HepG2 (cell line): ENCODE measurements around the gene UGCG. TPM values are rescaled to one million over a fixed set of nuclear protein-coding genes. Genes with fewer than 3 reads are reported as not detected.
A peak's percentile ranks its signal among the peaks of the same experiment; 100 is the strongest.

Experiments
- ARID4A ChIP-seq: sonication (generic); formaldehyde crosslinking; IDR thresholded peaks from 2 replicates; pipeline ENCODE4 v1.5.0; 2020; ENCODE audit warnings: mild to moderate bottlenecking, missing genetic modification reagents, borderline replicate concordance
- CHD4 ChIP-seq: fragments of 200-600 bp; sonication (generic); IDR thresholded peaks from 2 replicates; pipeline ENCODE4 v1.7.0; 2017; ENCODE audit warnings: mild to moderate bottlenecking, low read length, borderline replicate concordance
- HDAC6 ChIP-seq: fragments of 200-600 bp; sonication (generic); IDR thresholded peaks from 2 replicates; pipeline ENCODE4 v1.7.0; 2017; ENCODE audit warnings: mild to moderate bottlenecking, antibody characterized with exemption, low read length, low read depth
- IKZF4 ChIP-seq: sonication (generic); formaldehyde crosslinking; IDR thresholded peaks from 2 replicates; pipeline ENCODE4 v1.5.1; 2020; ENCODE audit warnings: borderline replicate concordance, mild to moderate bottlenecking, low read depth, missing genetic modification reagents; ENCODE audit errors: not compliant biosample characterization
- MAX ChIP-seq: IDR thresholded peaks from 2 replicates; pipeline ENCODE4 v1.6.1; 2012; ENCODE audit warnings: inconsistent platforms
- MEF2D ChIP-seq: sonication (generic); formaldehyde crosslinking; IDR thresholded peaks from 2 replicates; pipeline ENCODE4 v1.5.1; 2020; ENCODE audit warnings: mild to moderate bottlenecking, missing genetic modification reagents
- NR2F2 ChIP-seq: IDR thresholded peaks from 2 replicates; pipeline ENCODE4 v1.6.1; 2012; ENCODE audit warnings: low read depth, inconsistent platforms, borderline replicate concordance
- PRDM4 ChIP-seq: sonication (generic); formaldehyde crosslinking; IDR thresholded peaks from 2 replicates; pipeline ENCODE4 v1.9.0; 2021; ENCODE audit warnings: missing genetic modification reagents, borderline replicate concordance
- SYNCRIP ChIP-seq: fragments of 200-400 bp; formaldehyde crosslinking; IDR thresholded peaks from 2 replicates; pipeline ENCODE4 v1.6.1; 2018; ENCODE audit warnings: mild to moderate bottlenecking, low read depth, low read length; ENCODE audit not compliant: insufficient read depth
- ZNF333 ChIP-seq: sonication (generic); formaldehyde crosslinking; IDR thresholded peaks from 2 replicates; pipeline ENCODE4 v1.4.0; 2020; ENCODE audit warnings: mild to moderate bottlenecking, missing genetic modification reagents, borderline replicate concordance
- ZNF552 ChIP-seq: sonication (generic); formaldehyde crosslinking; IDR thresholded peaks from 2 replicates; pipeline ENCODE4 v1.9.0; 2022; ENCODE audit warnings: missing genetic modification reagents, mild to moderate bottlenecking, borderline replicate concordance
- ZNF564 ChIP-seq: sonication (generic); formaldehyde crosslinking; IDR thresholded peaks from 2 replicates; pipeline ENCODE4 v1.8.1; 2023; ENCODE audit warnings: mild to moderate bottlenecking, missing genetic modification reagents
- ZNF883 ChIP-seq: sonication (generic); formaldehyde crosslinking; IDR thresholded peaks from 2 replicates; pipeline ENCODE4 v1.5.1; 2020; ENCODE audit warnings: mild to moderate bottlenecking, missing genetic modification reagents; ENCODE audit errors: not compliant biosample characterization
- polyA plus RNA-seq, 8 experiments: library from polyadenylated mRNA; depleted of rRNA in 3 of 8; stranded (reverse) in 7 of 8; unstranded in 1 of 8; fragments of >200 nt; fragmentation: Illumina TruSeq in 4 of 8; extraction: Trizol in 4 of 8; gene quantifications; 2 replicates each; pipeline versions ENCODE4 v1.2.1 to v1.2.3, GENCODE V29; 2011 to 2016; ENCODE audit warnings: low read depth in 4 of 8, missing spikeins in 1 of 8, mixed read lengths in 1 of 8; ENCODE audit not compliant: insufficient read depth in 1 of 8
- total RNA-seq, 5 experiments: library from RNA; depleted of rRNA; stranded (reverse); fragments of >200 nt; fragmentation: Illumina TruSeq; extraction: Trizol; gene quantifications; 2 replicates each; pipeline ENCODE4 v1.2.3, GENCODE V29; 2016; ENCODE audit warnings: low read depth in 1 of 5
- TF ChIP-seq, protein P1 (sequence below): sonication (generic); formaldehyde crosslinking; conservative IDR thresholded peaks from 2 replicates; pipeline ENCODE4 v1.4.0; 2020; ENCODE audit warnings: missing genetic modification reagents
- TF ChIP-seq, protein P2 (sequence below): sonication (generic); formaldehyde crosslinking; IDR thresholded peaks from 2 replicates; pipeline ENCODE4 v1.8.0; 2022; ENCODE audit warnings: mild to moderate bottlenecking, missing genetic modification reagents; ENCODE audit not compliant: insufficient replicate concordance

UGCG gene
- total and polyA plus RNA-seq, 2 of the 13 experiments (the other 11 are each of a cell fraction or from before 2014, with no cell fraction given): 10.5 to 13.9 TPM

- TF ChIP-seq, protein P1, sequence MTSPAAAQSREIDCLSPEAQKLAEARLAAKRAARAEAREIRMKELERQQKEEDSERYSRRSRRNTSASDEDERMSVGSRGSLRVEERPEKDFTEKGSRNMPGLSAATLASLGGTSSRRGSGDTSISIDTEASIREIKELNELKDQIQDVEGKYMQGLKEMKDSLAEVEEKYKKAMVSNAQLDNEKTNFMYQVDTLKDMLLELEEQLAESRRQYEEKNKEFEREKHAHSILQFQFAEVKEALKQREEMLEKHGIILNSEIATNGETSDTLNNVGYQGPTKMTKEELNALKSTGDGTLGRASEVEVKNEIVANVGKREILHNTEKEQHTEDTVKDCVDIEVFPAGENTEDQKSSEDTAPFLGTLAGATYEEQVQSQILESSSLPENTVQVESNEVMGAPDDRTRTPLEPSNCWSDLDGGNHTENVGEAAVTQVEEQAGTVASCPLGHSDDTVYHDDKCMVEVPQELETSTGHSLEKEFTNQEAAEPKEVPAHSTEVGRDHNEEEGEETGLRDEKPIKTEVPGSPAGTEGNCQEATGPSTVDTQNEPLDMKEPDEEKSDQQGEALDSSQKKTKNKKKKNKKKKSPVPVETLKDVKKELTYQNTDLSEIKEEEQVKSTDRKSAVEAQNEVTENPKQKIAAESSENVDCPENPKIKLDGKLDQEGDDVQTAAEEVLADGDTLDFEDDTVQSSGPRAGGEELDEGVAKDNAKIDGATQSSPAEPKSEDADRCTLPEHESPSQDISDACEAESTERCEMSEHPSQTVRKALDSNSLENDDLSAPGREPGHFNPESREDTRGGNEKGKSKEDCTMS (CRISPR knock-in tag): no peak
- TF ChIP-seq ZNF883 (CRISPR knock-in tag) (peak; percentile 34), ZNF333 (CRISPR knock-in tag) (peak; percentile 43; the same call in 1 of the 2 replicates), MEF2D (peak; percentile 41; the same call in 1 of the 2 replicates), HDAC6 (no peak), ZNF564 (CRISPR knock-in tag) (peak; percentile 76; the same call in 1 of the 2 replicates), ZNF552 (CRISPR knock-in tag) (no peak), CHD4 (no peak), PRDM4 (CRISPR knock-in tag) (no peak), NR2F2 (no peak; the same call in 1 of the 2 replicates), ARID4A (peak; percentile 50; the same call in 1 of the 2 replicates), SYNCRIP (no peak), MAX (no peak), IKZF4 (CRISPR knock-in tag) (no peak)
- TF ChIP-seq, protein P2, sequence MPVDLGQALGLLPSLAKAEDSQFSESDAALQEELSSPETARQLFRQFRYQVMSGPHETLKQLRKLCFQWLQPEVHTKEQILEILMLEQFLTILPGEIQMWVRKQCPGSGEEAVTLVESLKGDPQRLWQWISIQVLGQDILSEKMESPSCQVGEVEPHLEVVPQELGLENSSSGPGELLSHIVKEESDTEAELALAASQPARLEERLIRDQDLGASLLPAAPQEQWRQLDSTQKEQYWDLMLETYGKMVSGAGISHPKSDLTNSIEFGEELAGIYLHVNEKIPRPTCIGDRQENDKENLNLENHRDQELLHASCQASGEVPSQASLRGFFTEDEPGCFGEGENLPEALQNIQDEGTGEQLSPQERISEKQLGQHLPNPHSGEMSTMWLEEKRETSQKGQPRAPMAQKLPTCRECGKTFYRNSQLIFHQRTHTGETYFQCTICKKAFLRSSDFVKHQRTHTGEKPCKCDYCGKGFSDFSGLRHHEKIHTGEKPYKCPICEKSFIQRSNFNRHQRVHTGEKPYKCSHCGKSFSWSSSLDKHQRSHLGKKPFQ (CRISPR knock-in tag): no peak
Measured at GRCh38 chr9:111895996-111896941, at the start of gene UGCG (continued).
